ENCODE measurements around the gene FNBP1. TPM values are rescaled to one million over a fixed set of nuclear protein-coding genes. Genes with fewer than 3 reads are reported as not detected.

FNBP1 gene
- total RNA-seq, 1 donor from 2014 or later = 20.5 TPM

DNA sequence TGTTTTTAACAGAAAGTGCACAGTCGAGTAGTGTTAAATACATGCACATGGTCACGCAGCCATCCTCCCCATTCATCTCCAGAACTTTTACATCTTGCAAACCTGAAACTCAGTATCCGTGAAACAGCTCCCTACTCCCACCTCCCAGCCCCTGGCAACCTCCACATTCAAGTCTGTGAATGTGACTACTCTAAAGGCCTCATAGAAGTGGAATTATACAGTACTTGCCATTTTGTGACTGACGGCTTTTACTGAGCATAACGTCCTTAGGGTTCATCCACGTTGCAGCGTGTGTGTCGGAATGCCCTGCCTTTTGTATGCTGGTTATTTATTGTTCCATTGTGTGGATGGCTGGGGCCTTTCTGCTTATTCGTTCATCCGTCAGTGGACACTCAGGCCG lies 171.9 kb downstream of the FNBP1 start:
- no peaks in the 10 kb centered on the region for H3K27me3 ChIP-seq (ENCODE audit: low read depth)
- intact Hi-C loops (cut with micrococcal nuclease) = no loop called here
- H3K4me1 ChIP-seq = peaks cover 6% of the 10 kb centered on the region
- H3K9me3 ChIP-seq (replicated peaks) = no peaks in the 10 kb centered on the region
- TF ChIP-seq, protein P1, sequence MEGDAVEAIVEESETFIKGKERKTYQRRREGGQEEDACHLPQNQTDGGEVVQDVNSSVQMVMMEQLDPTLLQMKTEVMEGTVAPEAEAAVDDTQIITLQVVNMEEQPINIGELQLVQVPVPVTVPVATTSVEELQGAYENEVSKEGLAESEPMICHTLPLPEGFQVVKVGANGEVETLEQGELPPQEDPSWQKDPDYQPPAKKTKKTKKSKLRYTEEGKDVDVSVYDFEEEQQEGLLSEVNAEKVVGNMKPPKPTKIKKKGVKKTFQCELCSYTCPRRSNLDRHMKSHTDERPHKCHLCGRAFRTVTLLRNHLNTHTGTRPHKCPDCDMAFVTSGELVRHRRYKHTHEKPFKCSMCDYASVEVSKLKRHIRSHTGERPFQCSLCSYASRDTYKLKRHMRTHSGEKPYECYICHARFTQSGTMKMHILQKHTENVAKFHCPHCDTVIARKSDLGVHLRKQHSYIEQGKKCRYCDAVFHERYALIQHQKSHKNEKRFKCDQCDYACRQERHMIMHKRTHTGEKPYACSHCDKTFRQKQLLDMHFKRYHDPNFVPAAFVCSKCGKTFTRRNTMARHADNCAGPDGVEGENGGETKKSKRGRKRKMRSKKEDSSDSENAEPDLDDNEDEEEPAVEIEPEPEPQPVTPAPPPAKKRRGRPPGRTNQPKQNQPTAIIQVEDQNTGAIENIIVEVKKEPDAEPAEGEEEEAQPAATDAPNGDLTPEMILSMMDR (IDR thresholded peaks at IDR 0.05; ENCODE audit: borderline replicate concordance) = no peak
- peaks cover 17% of the 10 kb centered on the region for H3K36me3 ChIP-seq
- no peak overlapping the region for H3K4me3 ChIP-seq
- DNase-seq = no peak
- no peak overlapping the region for H3K27ac ChIP-seq (replicated peaks)

DNA sequence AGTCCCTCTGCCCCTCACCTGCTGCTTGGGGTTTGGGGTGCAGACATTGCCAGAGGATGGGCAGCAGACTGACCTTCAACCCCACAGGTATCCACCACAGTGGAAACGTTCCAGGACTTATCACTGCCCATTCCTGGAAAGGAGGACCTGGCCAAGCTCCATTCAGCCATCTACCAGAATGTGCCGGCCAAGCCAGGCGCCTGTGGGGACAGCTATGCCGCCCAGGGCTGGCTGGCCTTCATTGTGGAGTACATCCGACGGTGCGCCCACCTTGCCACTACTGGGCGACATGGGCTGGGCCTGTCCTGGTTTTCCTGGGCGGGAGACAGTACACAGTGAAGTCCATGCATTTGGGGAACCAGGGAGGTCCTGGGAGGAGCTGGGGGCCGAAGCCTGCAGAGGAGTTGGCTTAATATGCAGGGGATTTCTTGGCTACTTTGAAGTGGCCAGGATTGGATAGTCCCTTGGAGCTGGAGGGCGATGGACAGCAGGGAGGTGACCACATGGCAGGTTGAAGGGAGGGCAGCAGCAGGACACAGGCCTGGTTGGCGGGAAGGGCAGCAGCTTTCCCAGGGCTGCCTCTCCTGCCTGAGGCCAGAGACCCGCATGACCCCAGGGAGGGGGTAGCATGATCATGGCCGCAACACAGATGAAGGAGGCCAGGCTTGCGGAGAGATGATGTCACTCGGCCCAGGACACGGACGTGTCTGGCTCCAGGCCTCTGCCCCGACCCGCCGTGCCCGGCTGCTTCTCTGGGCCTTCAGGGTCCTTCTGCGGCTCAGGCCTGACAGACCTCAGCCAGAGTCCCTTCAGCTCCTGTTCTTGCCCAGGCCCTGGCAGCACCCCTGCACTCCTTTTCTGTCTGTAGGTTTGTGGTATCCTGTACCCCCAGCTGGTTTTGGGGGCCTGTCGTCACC lies 173.1 kb downstream of the FNBP1 start:
- Histone ChIP-seq H3K9me3 (replicated peaks) (no peaks in the 10 kb centered on the region), H3K4me1 (peaks cover 6% of the 10 kb centered on the region), H3K27ac (replicated peaks) (no peak overlapping the region), H3K36me3 (peaks cover 29% of the 10 kb centered on the region), H3K4me3 (no peak overlapping the region), H3K27me3 (ENCODE audit: low read depth) (no peaks in the 10 kb centered on the region)
- TF ChIP-seq, protein P1 (IDR thresholded peaks at IDR 0.05; ENCODE audit: borderline replicate concordance) = no peak
- intact Hi-C loops (cut with micrococcal nuclease) = no loop called here
- no peak for DNase-seq

DNA sequence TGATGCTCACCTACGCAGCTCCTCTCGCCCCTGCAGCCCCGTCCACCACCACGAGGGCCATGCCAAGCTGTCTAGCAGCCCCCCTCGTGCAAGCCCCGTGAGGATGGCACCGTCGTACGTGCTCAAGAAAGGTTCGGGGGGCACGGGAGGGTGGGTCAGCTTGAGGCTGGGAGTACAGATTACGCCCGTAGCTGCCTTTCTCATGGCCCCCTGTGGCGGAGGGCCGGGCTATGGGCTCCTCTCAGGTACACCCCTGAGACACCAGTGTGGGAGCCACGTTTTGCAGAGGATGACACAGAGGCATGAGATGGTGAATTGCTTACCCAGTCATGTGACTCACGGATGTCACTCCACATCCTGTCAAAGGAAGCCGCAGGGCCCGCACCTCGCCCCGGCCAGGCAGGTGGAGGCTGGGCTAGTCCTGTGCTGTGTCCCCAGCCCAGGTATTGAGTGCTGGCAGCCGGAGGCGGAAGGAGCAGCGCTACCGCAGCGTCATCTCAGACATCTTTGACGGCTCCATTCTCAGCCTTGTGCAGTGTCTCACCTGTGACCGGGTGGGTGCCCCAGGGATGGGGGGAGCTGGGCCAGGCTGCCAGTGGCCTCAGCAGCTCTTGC lies 174.0 kb downstream of the FNBP1 start:
- Histone ChIP-seq H3K9me3 (replicated peaks) (no peaks in the 10 kb centered on the region), H3K27ac (replicated peaks) (no peak overlapping the region), H3K4me1 (peaks cover 6% of the 10 kb centered on the region), H3K4me3 (no peak overlapping the region), H3K27me3 (ENCODE audit: low read depth) (no peaks in the 10 kb centered on the region), H3K36me3 (peaks cover 34% of the 10 kb centered on the region)
- intact Hi-C loops (cut with micrococcal nuclease) = no loop called here
- TF ChIP-seq, protein P1 (IDR thresholded peaks at IDR 0.05; ENCODE audit: borderline replicate concordance) = no peak
- no peak for DNase-seq

DNA sequence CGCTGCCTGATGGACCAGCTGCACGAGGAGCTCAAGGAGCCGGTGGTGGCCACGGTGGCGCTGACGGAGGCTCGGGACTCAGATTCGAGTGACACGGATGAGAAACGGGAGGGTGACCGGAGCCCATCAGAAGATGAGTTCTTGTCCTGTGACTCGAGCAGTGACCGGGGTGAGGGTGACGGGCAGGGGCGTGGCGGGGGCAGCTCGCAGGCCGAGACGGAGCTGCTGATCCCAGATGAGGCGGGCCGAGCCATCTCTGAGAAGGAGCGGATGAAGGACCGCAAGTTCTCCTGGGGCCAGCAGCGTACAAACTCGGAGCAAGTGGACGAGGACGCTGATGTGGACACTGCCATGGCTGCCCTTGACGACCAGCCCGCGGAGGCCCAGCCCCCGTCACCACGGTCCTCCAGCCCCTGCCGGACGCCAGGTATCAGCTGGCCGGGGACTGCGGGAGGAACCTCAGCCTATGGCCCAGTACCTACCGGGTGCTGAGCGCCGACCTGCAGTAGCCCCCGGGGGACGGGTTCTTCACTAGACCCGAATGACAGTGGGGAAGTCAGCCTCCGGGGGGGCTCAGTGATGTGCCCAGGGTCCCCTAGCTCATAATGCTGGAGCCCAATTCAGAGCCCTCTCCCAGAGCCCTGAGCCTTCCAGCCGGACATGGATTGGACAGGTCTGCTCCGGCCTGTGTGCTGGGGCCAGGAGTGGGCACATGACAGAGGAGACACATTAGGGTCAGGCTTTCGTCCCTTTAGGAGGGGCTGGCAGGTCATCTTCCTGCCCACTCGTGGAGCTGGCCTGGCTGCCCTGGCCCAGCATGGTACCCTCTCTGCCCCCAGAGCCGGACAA lies 174.7 kb downstream of the FNBP1 start:
- intact Hi-C loops (cut with micrococcal nuclease) = no loop called here
- H3K4me3 ChIP-seq = no peak overlapping the region
- DNase-seq = no peak
- no peaks in the 10 kb centered on the region for H3K9me3 ChIP-seq (replicated peaks)
- H3K36me3 ChIP-seq = peaks cover 41% of the 10 kb centered on the region
- H3K27me3 ChIP-seq (ENCODE audit: low read depth) = no peaks in the 10 kb centered on the region
- TF ChIP-seq, protein P1 (IDR thresholded peaks at IDR 0.05; ENCODE audit: borderline replicate concordance) = no peak
- peaks cover 6% of the 10 kb centered on the region for H3K4me1 ChIP-seq
- H3K27ac ChIP-seq (replicated peaks) = no peak overlapping the region
